HG03139 (cell line): ENCODE data around the gene RAB29.

Experiments
- ATAC-seq: cut with Tn5 transposase; IDR thresholded peaks from one replicate; pipeline ENCODE4 v1.9.1; 2021; ENCODE audit not compliant: unreplicated experiment

Gene RAB29

GRCh38 chr1:205797168-205797567 is 21.9 kb upstream of the RAB29 start:
- no peak for ATAC-seq

GRCh38 chr1:205794011-205794730 is 18.9 kb upstream of the RAB29 start:
- no peak for ATAC-seq

GRCh38 chr1:205792961-205793673 is 17.8 kb upstream of the RAB29 start:
- no peak for ATAC-seq

GRCh38 chr1:205792481-205792881 is 17.2 kb upstream of the RAB29 start:
- no peak for ATAC-seq

- peak; percentile 60 for ATAC-seq
These were observed 16.4 kb upstream of the RAB29 start for GRCh38 chr1:205791568-205792180.

- ATAC-seq: no peak
These were observed 12.1 kb upstream of the RAB29 start for GRCh38 chr1:205787287-205787916.

GRCh38 chr1:205786601-205787000 is 11.3 kb upstream of the RAB29 start:
- no peak for ATAC-seq

- ATAC-seq: no peak
These were observed 10.2 kb upstream of the RAB29 start for GRCh38 chr1:205785446-205785845.

- ATAC-seq: no peak
These were observed 8.6 kb upstream of the RAB29 start for GRCh38 chr1:205783904-205784303.

GRCh38 chr1:205783433-205783795 is 8.1 kb upstream of the RAB29 start:
- no peak for ATAC-seq

- no peak for ATAC-seq
These were observed 7.5 kb upstream of the RAB29 start for GRCh38 chr1:205782627-205783432.

- ATAC-seq: no peak
These were observed 5.1 kb upstream of the RAB29 start for GRCh38 chr1:205780335-205780734.

GRCh38 chr1:205777994-205778393 is 2.7 kb upstream of the RAB29 start:
- ATAC-seq: no peak

GRCh38 chr1:205775717-205776056 is 405 bp upstream of the RAB29 start:
- no peak for ATAC-seq

GRCh38 chr1:205774198-205775014 is 876 bp downstream of the RAB29 start:
- no peak for ATAC-seq

- no peak for ATAC-seq
These were observed 2.7 kb downstream of the RAB29 start for GRCh38 chr1:205772607-205773032.

GRCh38 chr1:205770618-205771017 is 4.7 kb downstream of the RAB29 start:
- ATAC-seq: no peak

GRCh38 chr1:205769641-205770365 is 5.5 kb downstream of the RAB29 start:
- no peak for ATAC-seq

- ATAC-seq: no peak
These were observed 8.0 kb downstream of the RAB29 start for GRCh38 chr1:205767248-205767647.

GRCh38 chr1:205766570-205766969 is 8.7 kb downstream of the RAB29 start:
- ATAC-seq: no peak
